ENCODE measurements around the gene LMO7.

LMO7 gene

GRCh38 chr13:75635828-75636435 lies at the start of gene LMO7:
LMO7 (plus strand) TSS chr13:75636330; CDS start chr13:75636658, 328 bp downstream.
- no peak for DNase-seq

GRCh38 chr13:75587679-75588078 lies 48.5 kb upstream of the LMO7 start:
- no peak for DNase-seq

GRCh38 chr13:75596657-75597182 lies 39.4 kb upstream of the LMO7 start:
- no peak for DNase-seq

GRCh38 chr13:75600371-75600770 lies 35.8 kb upstream of the LMO7 start:
- DNase-seq = no peak

GRCh38 chr13:75603038-75603437 lies 33.1 kb upstream of the LMO7 start:
- no peak for DNase-seq

GRCh38 chr13:75607447-75607846 lies 28.7 kb upstream of the LMO7 start:
- DNase-seq = no peak

- no peak for DNase-seq
These were observed 25.7 kb upstream of the LMO7 start for GRCh38 chr13:75610466-75610865.

- DNase-seq = no peak
These were observed 23.8 kb upstream of the LMO7 start for GRCh38 chr13:75612354-75612753.

- no peak for DNase-seq
These were observed 18.9 kb upstream of the LMO7 start for GRCh38 chr13:75617230-75617629.

GRCh38 chr13:75618308-75618707 lies 17.8 kb upstream of the LMO7 start:
- no peak for DNase-seq

GRCh38 chr13:75620020-75620419 lies 16.1 kb upstream of the LMO7 start:
- DNase-seq = no peak

GRCh38 chr13:75621147-75621546 lies 15.0 kb upstream of the LMO7 start:
- no peak for DNase-seq

GRCh38 chr13:75628801-75629200 lies 7.3 kb upstream of the LMO7 start:
- no peak for DNase-seq

- DNase-seq = no peak
These were observed 2.8 kb upstream of the LMO7 start for GRCh38 chr13:75633285-75633684.

- DNase-seq = no peak
These were observed 866 bp upstream of the LMO7 start for GRCh38 chr13:75635101-75635827.

GRCh38 chr13:75636436-75637180 lies 478 bp downstream of the LMO7 start:
- DNase-seq = peak; percentile 27

GRCh38 chr13:75637181-75637750 lies 1.1 kb downstream of the LMO7 start:
- no peak for DNase-seq

GRCh38 chr13:75639454-75639853 lies 3.3 kb downstream of the LMO7 start:
- no peak for DNase-seq

- no peak for DNase-seq
These were observed 4.9 kb downstream of the LMO7 start for GRCh38 chr13:75641026-75641425.

GRCh38 chr13:75643182-75643581 lies 7.1 kb downstream of the LMO7 start:
- DNase-seq = no peak

GRCh38 chr13:75643693-75644092 lies 7.6 kb downstream of the LMO7 start:
- DNase-seq = no peak

- DNase-seq = no peak
These were observed 9.0 kb downstream of the LMO7 start for GRCh38 chr13:75645141-75645540.

GRCh38 chr13:75647126-75647784 lies 11.1 kb downstream of the LMO7 start:
- no peak for DNase-seq
